Astrocyte (in vitro differentiated cells and primary cell): ENCODE results near the gene SBF2. TPM values are rescaled to one million over a fixed set of nuclear protein-coding genes. Genes with fewer than 3 reads are reported as not detected.

Experiments used
- DNase-seq: peaks from one replicate; pipeline ENCODE4 v3.0.0-alpha.2; 2010; ENCODE audit warnings: low read depth
- FAIRE-seq: peaks from 2 replicates; lab custom pipeline; 2011; peaks lifted over from hg19 to GRCh38; lab: Jason Lieb, UNC
- H2AFZ ChIP-seq: 2 replicates; pipeline ENCODE4 v1.6.0; 2012; ENCODE audit warnings: low read depth, low read length, inconsistent platforms
- H3K27ac ChIP-seq: 2 replicates; pipeline ENCODE4 v1.5.1; 2011; ENCODE audit warnings: low read depth, low read length, inconsistent platforms
- H3K27me3 ChIP-seq: 2 replicates; pipeline ENCODE4 v1.6.0; 2011; ENCODE audit warnings: low read length, inconsistent platforms; ENCODE audit not compliant: insufficient read depth
- H3K36me3 ChIP-seq: 2 replicates; pipeline ENCODE4 v1.5.1; 2011; ENCODE audit warnings: low read length, inconsistent platforms; ENCODE audit not compliant: insufficient read depth
- H3K4me1 ChIP-seq: 2 replicates; pipeline ENCODE4 v1.5.1; 2011; ENCODE audit warnings: low read length, inconsistent platforms; ENCODE audit not compliant: insufficient read depth
- H3K4me2 ChIP-seq: 2 replicates; pipeline ENCODE4 v1.6.0; 2012; ENCODE audit warnings: low read length, inconsistent platforms
- H3K4me3 ChIP-seq: 2 replicates; pipeline ENCODE4 v1.5.1; 2011; ENCODE audit warnings: low read depth, mild to moderate bottlenecking, low read length, inconsistent platforms; ENCODE audit not compliant: insufficient read depth
- H3K79me2 ChIP-seq: 2 replicates; pipeline ENCODE4 v1.6.0; 2012; ENCODE audit warnings: mild to moderate bottlenecking, low read length, inconsistent platforms; ENCODE audit not compliant: insufficient read depth
- H3K9ac ChIP-seq: 2 replicates; pipeline ENCODE4 v1.6.0; 2012; ENCODE audit warnings: mild to moderate bottlenecking, low read length, inconsistent platforms
- H3K9me3 ChIP-seq: 2 replicates; pipeline ENCODE4 v1.5.1; 2012; ENCODE audit warnings: low read depth, mild to moderate bottlenecking, low read length, inconsistent platforms; ENCODE audit not compliant: insufficient read depth
- H4K20me1 ChIP-seq: 2 replicates; pipeline ENCODE4 v1.6.0; 2012; ENCODE audit warnings: low read length, inconsistent platforms; ENCODE audit not compliant: insufficient read depth
- H3K27ac Mint-ChIP-seq: one replicate; pipeline ENCODE4 v1.8.0; 2021; ENCODE audit warnings: mild to moderate bottlenecking, mixed read lengths; ENCODE audit not compliant: unreplicated experiment
- H3K27me3 Mint-ChIP-seq: one replicate; pipeline ENCODE4 v1.8.0; 2021; ENCODE audit warnings: low read depth, mixed read lengths; ENCODE audit not compliant: unreplicated experiment
- H3K36me3 Mint-ChIP-seq: one replicate; pipeline ENCODE4 v1.8.0; 2021; ENCODE audit warnings: low read depth, mixed read lengths; ENCODE audit not compliant: unreplicated experiment
- H3K4me1 Mint-ChIP-seq: one replicate; pipeline ENCODE4 v1.8.0; 2021; ENCODE audit warnings: low read depth, mixed read lengths; ENCODE audit not compliant: unreplicated experiment
- H3K4me3 Mint-ChIP-seq: one replicate; pipeline ENCODE4 v1.8.0; 2021; ENCODE audit warnings: mild to moderate bottlenecking, moderate library complexity, mixed read lengths; ENCODE audit not compliant: unreplicated experiment
- H3K9me3 Mint-ChIP-seq: one replicate; pipeline ENCODE4 v1.8.0; 2021; ENCODE audit warnings: mild to moderate bottlenecking, mixed read lengths; ENCODE audit not compliant: unreplicated experiment
- EZH2 ChIP-seq: IDR thresholded peaks from 2 replicates; pipeline ENCODE4 v1.6.1; 2012; ENCODE audit warnings: mild to moderate bottlenecking, low read length, inconsistent platforms; ENCODE audit not compliant: insufficient read depth
- total RNA-seq: library from RNA; stranded (reverse); gene quantifications from 2 replicates; pipeline ENCODE4 v1.2.1, GENCODE V29; 2021
- TF ChIP-seq, protein P1 (sequence below): IDR thresholded peaks from 2 replicates; pipeline ENCODE4 v1.5.1; 2011; ENCODE audit warnings: low read depth, mild to moderate bottlenecking, inconsistent platforms, low read length, moderate library complexity; ENCODE audit not compliant: insufficient read depth

SBF2 gene
- total RNA-seq, 1 donor from 2014 or later, result 50.0 TPM

DNA sequence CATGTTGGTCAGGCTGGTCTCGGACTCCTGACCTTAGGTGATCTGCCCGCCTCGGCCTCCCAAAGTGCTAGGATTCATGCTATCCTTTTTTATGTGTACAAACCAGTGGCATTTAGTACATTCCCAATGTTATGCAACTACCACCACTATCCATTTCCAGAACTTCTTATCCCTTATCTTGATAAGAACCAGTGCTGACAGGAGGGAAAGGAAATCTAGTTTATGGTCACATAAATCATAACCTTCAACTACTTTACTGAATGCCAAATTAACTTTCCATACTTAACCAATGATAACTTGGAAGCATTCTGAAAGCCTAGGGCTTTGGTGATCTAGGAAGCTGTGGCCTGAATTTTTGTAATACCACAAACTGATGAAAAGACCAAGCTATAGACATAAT, 459.7 kb downstream of the SBF2 start:
- peaks cover 6% of the 10 kb centered on the region for H3K36me3 ChIP-seq
- Mint-ChIP-seq H3K27ac (no peak overlapping the region), H3K4me1 (peaks cover 11% of the 10 kb centered on the region), H3K9me3 (no peaks in the 10 kb centered on the region), H3K4me3 (no peak overlapping the region), H3K36me3 (peaks cover 1% of the 10 kb centered on the region), H3K27me3 (no peaks in the 10 kb centered on the region)
- H2AFZ ChIP-seq, result no peak overlapping the region
- no peaks in the 10 kb centered on the region for H3K27me3 ChIP-seq
- no peak overlapping the region for H3K9ac ChIP-seq
- no peaks in the 10 kb centered on the region for H4K20me1 ChIP-seq
- H3K9me3 ChIP-seq, result no peaks in the 10 kb centered on the region
- peaks cover 12% of the 10 kb centered on the region for H3K4me1 ChIP-seq
- H3K79me2 ChIP-seq, result no peaks in the 10 kb centered on the region
- no peak overlapping the region for H3K4me3 ChIP-seq
- DNase-seq (peak; percentile 77), FAIRE-seq (peak; percentile 95)
- no peak overlapping the region for H3K27ac ChIP-seq
- TF ChIP-seq, protein P1, sequence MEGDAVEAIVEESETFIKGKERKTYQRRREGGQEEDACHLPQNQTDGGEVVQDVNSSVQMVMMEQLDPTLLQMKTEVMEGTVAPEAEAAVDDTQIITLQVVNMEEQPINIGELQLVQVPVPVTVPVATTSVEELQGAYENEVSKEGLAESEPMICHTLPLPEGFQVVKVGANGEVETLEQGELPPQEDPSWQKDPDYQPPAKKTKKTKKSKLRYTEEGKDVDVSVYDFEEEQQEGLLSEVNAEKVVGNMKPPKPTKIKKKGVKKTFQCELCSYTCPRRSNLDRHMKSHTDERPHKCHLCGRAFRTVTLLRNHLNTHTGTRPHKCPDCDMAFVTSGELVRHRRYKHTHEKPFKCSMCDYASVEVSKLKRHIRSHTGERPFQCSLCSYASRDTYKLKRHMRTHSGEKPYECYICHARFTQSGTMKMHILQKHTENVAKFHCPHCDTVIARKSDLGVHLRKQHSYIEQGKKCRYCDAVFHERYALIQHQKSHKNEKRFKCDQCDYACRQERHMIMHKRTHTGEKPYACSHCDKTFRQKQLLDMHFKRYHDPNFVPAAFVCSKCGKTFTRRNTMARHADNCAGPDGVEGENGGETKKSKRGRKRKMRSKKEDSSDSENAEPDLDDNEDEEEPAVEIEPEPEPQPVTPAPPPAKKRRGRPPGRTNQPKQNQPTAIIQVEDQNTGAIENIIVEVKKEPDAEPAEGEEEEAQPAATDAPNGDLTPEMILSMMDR, result no peak
- TF ChIP-seq EZH2, result no peak
- H3K4me2 ChIP-seq, result no peak overlapping the region

DNA sequence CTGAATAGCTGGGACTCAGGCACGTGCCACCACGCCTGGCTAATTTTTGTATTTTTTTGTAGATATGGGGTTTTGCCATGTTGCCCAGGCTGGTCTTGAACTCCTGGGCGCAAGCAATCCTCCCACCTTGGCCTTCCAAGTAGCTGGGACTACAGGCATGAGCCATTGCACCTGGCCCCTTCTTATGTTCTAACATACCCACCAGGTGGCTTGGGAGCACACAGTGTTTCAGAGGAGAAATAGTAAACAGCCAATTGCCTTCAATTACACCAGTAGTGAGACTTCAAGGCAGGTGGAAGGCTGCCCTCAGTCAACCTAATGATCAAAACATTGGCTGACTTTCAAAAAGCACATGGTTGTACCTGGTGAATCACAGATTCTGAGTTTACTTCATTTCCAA, 462.9 kb downstream of the SBF2 start:
- TF ChIP-seq, protein P1, result no peak
- TF ChIP-seq EZH2, result no peak
- peaks cover 1% of the 10 kb centered on the region for H3K36me3 Mint-ChIP-seq
- H3K4me1 Mint-ChIP-seq, result peaks cover 5% of the 10 kb centered on the region
- no peaks in the 10 kb centered on the region for H3K79me2 ChIP-seq
- no peak overlapping the region for H3K4me3 ChIP-seq
- no peak overlapping the region for H3K27ac Mint-ChIP-seq
- no peaks in the 10 kb centered on the region for H3K9me3 ChIP-seq
- H3K27me3 Mint-ChIP-seq, result no peaks in the 10 kb centered on the region
- no peak overlapping the region for H3K27ac ChIP-seq
- no peaks in the 10 kb centered on the region for H3K9me3 Mint-ChIP-seq
- no peak overlapping the region for H3K9ac ChIP-seq
- no peaks in the 10 kb centered on the region for H3K4me1 ChIP-seq
- no peaks in the 10 kb centered on the region for H4K20me1 ChIP-seq
- DNase-seq (no peak), FAIRE-seq (no peak)
- no peaks in the 10 kb centered on the region for H3K27me3 ChIP-seq
- H3K4me3 Mint-ChIP-seq, result no peak overlapping the region
- H3K4me2 ChIP-seq, result no peak overlapping the region
- peaks cover 6% of the 10 kb centered on the region for H3K36me3 ChIP-seq
- no peak overlapping the region for H2AFZ ChIP-seq

DNA sequence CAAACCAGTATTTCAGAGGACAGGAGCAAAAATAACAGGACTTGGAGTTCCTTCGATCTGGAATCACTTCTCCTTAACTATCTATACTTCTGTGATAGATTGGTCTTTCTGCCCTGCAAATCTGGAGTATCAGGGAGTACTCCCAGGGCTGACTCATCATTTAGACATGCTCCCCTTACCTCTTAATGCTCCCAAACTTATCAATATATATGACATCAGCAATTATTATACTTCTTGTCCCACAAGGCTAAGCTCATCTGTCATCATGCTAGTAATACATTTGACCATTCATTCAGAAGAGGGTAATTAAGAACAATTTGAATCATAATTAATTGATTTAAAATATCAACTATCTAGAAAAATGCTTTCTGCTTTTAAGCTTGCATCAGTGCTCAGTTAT, 466.3 kb downstream of the SBF2 start:
- Mint-ChIP-seq H3K4me1 (peaks cover 16% of the 10 kb centered on the region), H3K27me3 (no peaks in the 10 kb centered on the region), H3K9me3 (no peaks in the 10 kb centered on the region), H3K27ac (peak overlapping the region; percentile 3), H3K4me3 (no peak overlapping the region), H3K36me3 (peaks cover 4% of the 10 kb centered on the region)
- Histone ChIP-seq H2AFZ (no peak overlapping the region), H3K4me2 (no peak overlapping the region), H3K9me3 (no peaks in the 10 kb centered on the region), H3K4me1 (no peaks in the 10 kb centered on the region), H3K9ac (no peak overlapping the region), H4K20me1 (no peaks in the 10 kb centered on the region), H3K27ac (no peak overlapping the region), H3K27me3 (no peaks in the 10 kb centered on the region), H3K79me2 (no peaks in the 10 kb centered on the region), H3K36me3 (peaks cover 6% of the 10 kb centered on the region), H3K4me3 (no peak overlapping the region)
- DNase-seq (no peak), FAIRE-seq (no peak)
- TF ChIP-seq, protein P1, result no peak
- TF ChIP-seq EZH2, result no peak
